ENCODE data around the gene AQP1.

The AQP1 gene
- total RNA-seq: 0 to 0.17 (median 0) reads per million in 3 donors

GRCh38 chr7:30911561-30911969 lies at the start of gene AQP1:
TSS of gene AQP1 (plus strand) at chr7:30911853. CDS start at chr7:30911910, 57 bp downstream.
- H3K27ac ChIP-seq (ENCODE audit: insufficient read depth, low read length, poor library complexity, severe bottlenecking): no peak within 1 kb of the TSS
- H3K9me3 ChIP-seq (ENCODE audit: control insufficient read depth, low read length): no peaks in the 10 kb centered on the region
- DNase-seq: no peak
- no peaks in the 10 kb centered on the region for H3K27me3 ChIP-seq (replicated peaks; ENCODE audit: control insufficient read depth, insufficient read depth, low read length, poor library complexity, severe bottlenecking)
- H3K4me1 ChIP-seq (ENCODE audit: control insufficient read depth, insufficient read depth, low read length, poor library complexity, severe bottlenecking): no peaks in the 10 kb centered on the region
- H3K36me3 ChIP-seq (ENCODE audit: control insufficient read depth, insufficient read depth, low read length): no peaks in the 10 kb centered on the region
- H3K4me3 ChIP-seq (ENCODE audit: insufficient read depth, low read depth, low read length, poor library complexity, severe bottlenecking): no peak within 1 kb of the TSS

- Histone ChIP-seq H3K27me3 (replicated peaks; ENCODE audit: control insufficient read depth, insufficient read depth, low read length, poor library complexity, severe bottlenecking) (no peaks in the 10 kb centered on the region), H3K36me3 (ENCODE audit: control insufficient read depth, insufficient read depth, low read length) (no peaks in the 10 kb centered on the region), H3K4me3 (ENCODE audit: insufficient read depth, low read depth, low read length, poor library complexity, severe bottlenecking) (no peak overlapping the region), H3K4me1 (ENCODE audit: control insufficient read depth, insufficient read depth, low read length, poor library complexity, severe bottlenecking) (no peaks in the 10 kb centered on the region), H3K9me3 (ENCODE audit: control insufficient read depth, low read length) (no peaks in the 10 kb centered on the region), H3K27ac (ENCODE audit: insufficient read depth, low read length, poor library complexity, severe bottlenecking) (no peak overlapping the region)
- no peak for DNase-seq
Measured at GRCh38 chr7:30862995-30863705, 48.5 kb upstream of the AQP1 start.

DNA sequence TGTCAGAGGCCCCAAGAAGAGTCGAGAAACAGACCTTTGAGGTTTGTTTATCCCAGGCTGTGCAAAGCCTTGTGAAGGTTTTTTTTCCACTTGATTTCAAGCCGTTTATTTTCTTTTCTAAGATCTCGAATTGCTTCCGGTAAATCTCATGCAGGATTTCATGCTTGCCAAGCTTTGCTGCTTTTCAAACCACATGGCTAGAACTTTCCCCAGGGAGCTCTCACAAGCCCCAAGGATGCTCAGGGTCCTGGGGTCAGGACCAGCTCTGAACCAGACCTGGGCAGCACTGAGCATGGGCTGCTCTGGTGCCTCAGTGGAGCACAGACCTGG lies 48.0 kb upstream of the AQP1 start:
- DNase-seq: no peak
- Histone ChIP-seq H3K27me3 (replicated peaks; ENCODE audit: control insufficient read depth, insufficient read depth, low read length, poor library complexity, severe bottlenecking) (no peaks in the 10 kb centered on the region), H3K4me3 (ENCODE audit: insufficient read depth, low read depth, low read length, poor library complexity, severe bottlenecking) (no peak overlapping the region), H3K4me1 (ENCODE audit: control insufficient read depth, insufficient read depth, low read length, poor library complexity, severe bottlenecking) (no peaks in the 10 kb centered on the region), H3K9me3 (ENCODE audit: control insufficient read depth, low read length) (no peaks in the 10 kb centered on the region), H3K36me3 (ENCODE audit: control insufficient read depth, insufficient read depth, low read length) (no peaks in the 10 kb centered on the region), H3K27ac (ENCODE audit: insufficient read depth, low read length, poor library complexity, severe bottlenecking) (no peak overlapping the region)

DNA sequence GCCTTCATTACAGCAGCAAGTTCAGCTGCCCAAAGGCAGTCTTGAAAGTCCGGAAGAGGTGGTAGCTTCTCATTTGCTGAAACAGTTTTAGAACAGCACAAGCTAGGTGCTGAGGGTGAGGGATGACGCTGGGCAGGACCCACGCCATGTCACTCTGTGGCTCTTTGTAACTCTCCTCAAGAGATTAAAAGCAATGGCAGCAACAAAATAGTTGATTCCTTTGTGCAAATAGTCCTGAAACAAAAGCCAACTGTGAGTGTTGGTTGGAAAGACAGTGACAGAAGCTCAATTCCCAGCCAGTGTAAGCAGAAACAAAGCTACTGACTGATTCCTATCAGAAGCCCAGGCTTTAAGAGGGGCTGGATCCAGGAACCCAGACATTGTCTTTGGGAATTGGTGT lies 47.6 kb upstream of the AQP1 start:
- Histone ChIP-seq H3K4me1 (ENCODE audit: control insufficient read depth, insufficient read depth, low read length, poor library complexity, severe bottlenecking) (no peaks in the 10 kb centered on the region), H3K9me3 (ENCODE audit: control insufficient read depth, low read length) (no peaks in the 10 kb centered on the region), H3K27ac (ENCODE audit: insufficient read depth, low read length, poor library complexity, severe bottlenecking) (no peak overlapping the region), H3K27me3 (replicated peaks; ENCODE audit: control insufficient read depth, insufficient read depth, low read length, poor library complexity, severe bottlenecking) (no peaks in the 10 kb centered on the region), H3K36me3 (ENCODE audit: control insufficient read depth, insufficient read depth, low read length) (no peaks in the 10 kb centered on the region), H3K4me3 (ENCODE audit: insufficient read depth, low read depth, low read length, poor library complexity, severe bottlenecking) (no peak overlapping the region)
- no peak for DNase-seq

DNA sequence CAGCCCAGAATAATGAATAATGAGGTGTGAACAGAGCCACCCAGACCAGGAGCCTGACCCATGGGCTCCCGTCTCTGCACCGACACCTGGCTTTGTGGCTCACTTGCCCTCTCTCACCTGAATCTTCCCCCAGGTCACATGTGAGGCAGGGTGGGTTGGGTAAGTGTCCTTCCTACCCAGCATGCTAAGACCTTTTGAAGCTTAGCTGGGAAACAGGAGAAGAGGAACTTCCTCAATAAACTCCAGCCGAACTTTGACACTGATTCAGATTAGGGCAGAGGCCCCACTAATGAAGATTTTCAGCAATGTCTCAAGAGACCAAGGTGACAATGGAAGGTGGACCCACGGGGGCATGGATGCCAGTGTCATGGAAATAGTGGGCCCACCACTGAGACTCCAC lies 46.6 kb upstream of the AQP1 start:
- no peaks in the 10 kb centered on the region for H3K36me3 ChIP-seq (ENCODE audit: control insufficient read depth, insufficient read depth, low read length)
- no peak overlapping the region for H3K27ac ChIP-seq (ENCODE audit: insufficient read depth, low read length, poor library complexity, severe bottlenecking)
- H3K4me3 ChIP-seq (ENCODE audit: insufficient read depth, low read depth, low read length, poor library complexity, severe bottlenecking): no peak overlapping the region
- H3K27me3 ChIP-seq (replicated peaks; ENCODE audit: control insufficient read depth, insufficient read depth, low read length, poor library complexity, severe bottlenecking): no peaks in the 10 kb centered on the region
- H3K4me1 ChIP-seq (ENCODE audit: control insufficient read depth, insufficient read depth, low read length, poor library complexity, severe bottlenecking): no peaks in the 10 kb centered on the region
- no peak for DNase-seq
- no peaks in the 10 kb centered on the region for H3K9me3 ChIP-seq (ENCODE audit: control insufficient read depth, low read length)

DNA sequence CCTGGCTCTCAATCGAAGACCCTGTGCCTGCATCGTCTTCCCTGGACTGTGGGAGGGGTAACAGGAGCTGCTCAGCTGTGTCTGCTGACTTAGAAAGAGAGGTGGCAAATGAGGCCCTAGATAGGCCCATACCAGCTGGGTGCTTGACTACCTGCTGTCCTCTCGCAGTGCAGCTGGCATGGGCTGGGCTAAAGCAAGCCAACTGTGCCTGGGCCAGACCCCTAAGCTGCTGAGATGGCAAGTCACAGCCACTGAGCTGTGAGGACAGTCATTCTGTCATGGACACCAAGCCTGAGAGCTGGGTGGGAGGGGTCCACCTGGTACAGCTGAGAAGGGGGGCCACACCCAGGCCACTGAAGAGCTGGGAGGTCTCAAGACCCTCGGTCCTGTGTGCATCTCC lies 45.8 kb upstream of the AQP1 start:
- H3K36me3 ChIP-seq (ENCODE audit: control insufficient read depth, insufficient read depth, low read length): no peaks in the 10 kb centered on the region
- no peaks in the 10 kb centered on the region for H3K4me1 ChIP-seq (ENCODE audit: control insufficient read depth, insufficient read depth, low read length, poor library complexity, severe bottlenecking)
- no peaks in the 10 kb centered on the region for H3K27me3 ChIP-seq (replicated peaks; ENCODE audit: control insufficient read depth, insufficient read depth, low read length, poor library complexity, severe bottlenecking)
- no peak overlapping the region for H3K27ac ChIP-seq (ENCODE audit: insufficient read depth, low read length, poor library complexity, severe bottlenecking)
- no peak overlapping the region for H3K4me3 ChIP-seq (ENCODE audit: insufficient read depth, low read depth, low read length, poor library complexity, severe bottlenecking)
- no peaks in the 10 kb centered on the region for H3K9me3 ChIP-seq (ENCODE audit: control insufficient read depth, low read length)
- DNase-seq: no peak

GRCh38 chr7:30866939-30867338 lies 44.7 kb upstream of the AQP1 start:
- Histone ChIP-seq H3K27ac (ENCODE audit: insufficient read depth, low read length, poor library complexity, severe bottlenecking) (no peak overlapping the region), H3K4me1 (ENCODE audit: control insufficient read depth, insufficient read depth, low read length, poor library complexity, severe bottlenecking) (no peaks in the 10 kb centered on the region), H3K27me3 (replicated peaks; ENCODE audit: control insufficient read depth, insufficient read depth, low read length, poor library complexity, severe bottlenecking) (no peaks in the 10 kb centered on the region), H3K9me3 (ENCODE audit: control insufficient read depth, low read length) (no peaks in the 10 kb centered on the region), H3K4me3 (ENCODE audit: insufficient read depth, low read depth, low read length, poor library complexity, severe bottlenecking) (no peak overlapping the region), H3K36me3 (ENCODE audit: control insufficient read depth, insufficient read depth, low read length) (no peaks in the 10 kb centered on the region)
- no peak for DNase-seq

GRCh38 chr7:30867483-30867882 lies 44.2 kb upstream of the AQP1 start:
- no peaks in the 10 kb centered on the region for H3K9me3 ChIP-seq (ENCODE audit: control insufficient read depth, low read length)
- no peaks in the 10 kb centered on the region for H3K36me3 ChIP-seq (ENCODE audit: control insufficient read depth, insufficient read depth, low read length)
- no peaks in the 10 kb centered on the region for H3K27me3 ChIP-seq (replicated peaks; ENCODE audit: control insufficient read depth, insufficient read depth, low read length, poor library complexity, severe bottlenecking)
- H3K27ac ChIP-seq (ENCODE audit: insufficient read depth, low read length, poor library complexity, severe bottlenecking): no peak overlapping the region
- DNase-seq: no peak
- no peaks in the 10 kb centered on the region for H3K4me1 ChIP-seq (ENCODE audit: control insufficient read depth, insufficient read depth, low read length, poor library complexity, severe bottlenecking)
- no peak overlapping the region for H3K4me3 ChIP-seq (ENCODE audit: insufficient read depth, low read depth, low read length, poor library complexity, severe bottlenecking)

DNA sequence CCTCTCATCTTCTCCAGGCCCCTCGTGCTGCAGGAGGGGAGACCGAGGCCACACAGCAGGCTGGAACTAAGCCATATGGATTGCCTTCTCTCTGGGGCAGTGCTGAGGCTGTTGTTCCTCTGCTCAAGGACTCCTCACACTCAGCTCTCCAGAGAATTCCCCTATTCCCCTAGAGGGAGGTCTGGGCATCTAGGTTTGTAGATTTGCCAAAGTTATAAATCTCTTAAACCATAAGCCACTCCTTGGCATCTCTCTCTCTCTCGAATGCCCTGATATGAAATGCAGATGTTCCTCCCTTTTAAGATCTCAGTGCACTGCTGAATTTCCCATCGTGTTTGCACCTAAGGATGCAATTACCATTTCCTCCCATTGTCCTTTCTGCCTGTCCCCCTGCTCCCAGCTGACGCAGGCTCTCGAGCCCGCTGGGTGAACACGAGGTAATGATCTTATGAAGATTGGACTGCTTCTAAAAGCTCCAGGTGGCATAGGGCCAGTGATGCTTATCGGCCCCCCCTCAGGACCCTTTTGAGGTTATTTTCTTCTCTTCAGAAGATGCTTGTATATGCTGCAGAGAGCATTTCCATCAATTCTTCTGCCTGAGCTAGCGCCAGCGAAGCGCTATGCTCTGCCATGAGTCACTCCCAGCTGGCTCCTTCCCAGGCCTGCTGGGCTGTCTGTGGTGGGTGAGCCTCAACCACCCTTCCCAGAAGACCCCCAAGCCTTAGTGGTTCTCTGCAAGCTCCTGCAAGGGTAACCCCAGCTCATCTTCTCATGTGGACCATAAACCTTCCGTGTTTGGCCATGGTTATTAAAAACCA lies 41.6 kb upstream of the AQP1 start:
- no peaks in the 10 kb centered on the region for H3K36me3 ChIP-seq (ENCODE audit: control insufficient read depth, insufficient read depth, low read length)
- no peak for DNase-seq
- H3K4me1 ChIP-seq (ENCODE audit: control insufficient read depth, insufficient read depth, low read length, poor library complexity, severe bottlenecking): no peaks in the 10 kb centered on the region
- no peaks in the 10 kb centered on the region for H3K9me3 ChIP-seq (ENCODE audit: control insufficient read depth, low read length)
- no peak overlapping the region for H3K27ac ChIP-seq (ENCODE audit: insufficient read depth, low read length, poor library complexity, severe bottlenecking)
- H3K4me3 ChIP-seq (ENCODE audit: insufficient read depth, low read depth, low read length, poor library complexity, severe bottlenecking): no peak overlapping the region
- no peaks in the 10 kb centered on the region for H3K27me3 ChIP-seq (replicated peaks; ENCODE audit: control insufficient read depth, insufficient read depth, low read length, poor library complexity, severe bottlenecking)

DNA sequence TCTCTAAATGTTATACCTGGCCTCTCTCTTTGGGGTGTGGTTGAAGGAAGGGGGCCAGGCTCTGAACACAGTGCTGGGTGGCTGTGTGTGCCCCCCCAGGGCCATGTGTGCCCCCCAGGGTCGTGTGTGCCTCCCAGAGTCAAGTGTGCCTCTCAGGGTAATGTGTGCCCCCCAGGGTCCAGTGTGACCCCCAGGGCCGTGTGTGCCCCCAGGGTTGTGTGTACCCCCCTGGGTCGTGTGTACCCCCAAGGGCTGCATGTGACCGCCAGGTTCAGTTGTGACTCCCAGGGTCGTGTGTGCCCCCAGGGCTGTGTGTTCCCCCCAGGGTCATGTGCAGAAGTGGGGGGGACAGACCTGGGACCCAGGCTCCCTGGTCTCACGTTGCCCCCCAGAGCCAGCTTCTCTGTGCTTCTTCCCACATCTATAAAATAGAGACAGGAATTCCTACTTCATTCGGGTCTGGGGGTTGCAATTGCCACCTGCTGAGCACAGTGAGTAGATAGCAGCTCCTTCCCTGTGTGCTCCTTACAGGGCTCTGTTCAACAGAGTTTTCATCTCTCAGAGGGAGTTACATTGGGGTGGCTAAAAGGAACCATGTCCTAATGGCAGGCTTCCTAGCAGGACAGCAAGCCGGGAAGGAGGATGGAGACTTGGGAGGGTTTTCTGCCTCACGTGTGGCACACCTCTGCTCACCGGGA lies 40.7 kb upstream of the AQP1 start:
- no peaks in the 10 kb centered on the region for H3K27me3 ChIP-seq (replicated peaks; ENCODE audit: control insufficient read depth, insufficient read depth, low read length, poor library complexity, severe bottlenecking)
- no peaks in the 10 kb centered on the region for H3K36me3 ChIP-seq (ENCODE audit: control insufficient read depth, insufficient read depth, low read length)
- DNase-seq: no peak
- no peaks in the 10 kb centered on the region for H3K9me3 ChIP-seq (ENCODE audit: control insufficient read depth, low read length)
- no peak overlapping the region for H3K4me3 ChIP-seq (ENCODE audit: insufficient read depth, low read depth, low read length, poor library complexity, severe bottlenecking)
- H3K4me1 ChIP-seq (ENCODE audit: control insufficient read depth, insufficient read depth, low read length, poor library complexity, severe bottlenecking): no peaks in the 10 kb centered on the region
- H3K27ac ChIP-seq (ENCODE audit: insufficient read depth, low read length, poor library complexity, severe bottlenecking): no peak overlapping the region

Data from effector memory CD4-positive, alpha-beta T cell (primary cell).